Measurements from ENCODE around the gene DOCK1. TPM values are rescaled to one million over a fixed set of nuclear protein-coding genes. Genes with fewer than 3 reads are reported as not detected.
A peak's percentile ranks its signal among the peaks of the same experiment; 100 is the strongest.

The DOCK1 gene
- total RNA-seq, 2 experiments from 2014 or later: 0.14 to 0.18 TPM

DNA sequence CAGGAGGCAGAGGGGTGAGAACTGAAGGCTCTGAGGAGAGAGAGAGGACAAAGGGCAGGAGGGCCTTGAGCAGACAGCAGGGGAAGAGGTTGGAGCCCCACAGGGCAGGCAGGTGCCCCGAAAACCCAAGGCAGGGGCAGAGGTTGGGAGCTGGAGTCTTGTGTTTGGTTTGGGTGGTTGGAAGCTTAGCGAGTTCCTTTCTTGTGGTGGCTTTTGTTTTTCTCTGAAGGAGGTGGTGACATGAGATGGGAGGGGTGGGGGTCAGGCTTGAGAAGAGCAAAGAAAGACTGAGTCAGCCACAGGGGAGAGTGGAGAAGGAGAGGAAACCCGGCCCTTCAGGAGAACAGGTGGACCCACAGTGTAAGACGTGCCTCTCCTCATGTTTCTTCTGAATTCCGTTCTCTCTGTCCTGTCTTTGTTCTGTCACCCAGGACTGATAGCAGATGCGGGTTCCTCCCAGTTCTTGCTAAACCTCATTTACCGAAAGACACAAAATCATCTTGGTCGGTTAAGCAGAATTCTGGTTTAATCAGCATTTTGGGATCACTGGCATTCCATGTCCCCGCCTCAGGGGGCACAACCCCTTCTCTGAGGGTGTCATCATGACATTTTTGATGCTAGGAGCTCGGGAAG, 195.9 kb downstream of the DOCK1 start:
- H3K4me1 Mint-ChIP-seq (ENCODE audit: low read depth): no peaks in the 10 kb centered on the region
- no peaks in the 10 kb centered on the region for H3K27me3 Mint-ChIP-seq
- CTCF ChIA-PET: no interaction called here

DNA sequence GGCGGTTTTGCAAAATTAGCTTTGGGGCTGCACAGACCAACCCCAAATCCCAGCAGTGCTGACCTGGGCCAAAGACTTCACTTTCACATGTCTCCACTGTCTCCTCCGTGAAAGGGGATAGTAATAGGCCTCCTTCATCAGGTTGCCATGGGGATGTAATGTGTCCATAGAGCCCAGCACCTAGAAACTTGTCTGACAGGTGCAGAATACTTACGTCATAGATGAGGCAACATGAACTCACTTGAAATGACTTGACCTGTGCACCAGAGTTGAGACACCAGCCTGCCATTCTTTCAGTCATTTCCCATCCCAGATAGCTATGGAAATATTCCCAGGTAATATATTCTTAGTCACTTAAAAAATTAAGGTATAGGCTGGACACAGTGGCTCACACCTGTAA, 196.9 kb downstream of the DOCK1 start:
- H3K4me1 Mint-ChIP-seq (ENCODE audit: low read depth): no peaks in the 10 kb centered on the region
- ChIA-PET POLR2A (interaction anchor here (0.6 kb wide), 1 partner anchor 1776 kb away, joined by 3 read pairs; no protein-coding TSS in a partner anchor), CTCF (no interaction called here)
- no peak overlapping the region for H3K27ac Mint-ChIP-seq
- no peak for ATAC-seq
- H3K4me3 Mint-ChIP-seq: no peak overlapping the region
- TF ChIP-seq, protein P1, sequence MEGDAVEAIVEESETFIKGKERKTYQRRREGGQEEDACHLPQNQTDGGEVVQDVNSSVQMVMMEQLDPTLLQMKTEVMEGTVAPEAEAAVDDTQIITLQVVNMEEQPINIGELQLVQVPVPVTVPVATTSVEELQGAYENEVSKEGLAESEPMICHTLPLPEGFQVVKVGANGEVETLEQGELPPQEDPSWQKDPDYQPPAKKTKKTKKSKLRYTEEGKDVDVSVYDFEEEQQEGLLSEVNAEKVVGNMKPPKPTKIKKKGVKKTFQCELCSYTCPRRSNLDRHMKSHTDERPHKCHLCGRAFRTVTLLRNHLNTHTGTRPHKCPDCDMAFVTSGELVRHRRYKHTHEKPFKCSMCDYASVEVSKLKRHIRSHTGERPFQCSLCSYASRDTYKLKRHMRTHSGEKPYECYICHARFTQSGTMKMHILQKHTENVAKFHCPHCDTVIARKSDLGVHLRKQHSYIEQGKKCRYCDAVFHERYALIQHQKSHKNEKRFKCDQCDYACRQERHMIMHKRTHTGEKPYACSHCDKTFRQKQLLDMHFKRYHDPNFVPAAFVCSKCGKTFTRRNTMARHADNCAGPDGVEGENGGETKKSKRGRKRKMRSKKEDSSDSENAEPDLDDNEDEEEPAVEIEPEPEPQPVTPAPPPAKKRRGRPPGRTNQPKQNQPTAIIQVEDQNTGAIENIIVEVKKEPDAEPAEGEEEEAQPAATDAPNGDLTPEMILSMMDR (IDR thresholded peaks at IDR 0.05): no peak
- DNase-seq: no peak
- H3K27me3 Mint-ChIP-seq: no peaks in the 10 kb centered on the region
- intact Hi-C loops (cut with micrococcal nuclease): loop anchor here (10.0 kb wide), 1 partner anchor 57 kb away; no protein-coding TSS in a partner anchor
- no peaks in the 10 kb centered on the region for H3K36me3 Mint-ChIP-seq (ENCODE audit: low read depth)
- no peaks in the 10 kb centered on the region for H3K9me3 Mint-ChIP-seq

More for the DNA sequence above, 195.9 kb downstream of the DOCK1 start:
- Mint-ChIP-seq H3K9me3 (no peaks in the 10 kb centered on the region), H3K36me3 (ENCODE audit: low read depth) (no peaks in the 10 kb centered on the region), H3K4me3 (no peak overlapping the region), H3K27ac (no peak overlapping the region)
- ATAC-seq: no peak
- intact Hi-C loops (cut with micrococcal nuclease): loop anchor here (10.0 kb wide), 1 partner anchor 56 kb away; no protein-coding TSS in a partner anchor
- POLR2A ChIA-PET: no interaction called here
- TF ChIP-seq, protein P1 (IDR thresholded peaks at IDR 0.05): no peak
- no peak for DNase-seq

DNA sequence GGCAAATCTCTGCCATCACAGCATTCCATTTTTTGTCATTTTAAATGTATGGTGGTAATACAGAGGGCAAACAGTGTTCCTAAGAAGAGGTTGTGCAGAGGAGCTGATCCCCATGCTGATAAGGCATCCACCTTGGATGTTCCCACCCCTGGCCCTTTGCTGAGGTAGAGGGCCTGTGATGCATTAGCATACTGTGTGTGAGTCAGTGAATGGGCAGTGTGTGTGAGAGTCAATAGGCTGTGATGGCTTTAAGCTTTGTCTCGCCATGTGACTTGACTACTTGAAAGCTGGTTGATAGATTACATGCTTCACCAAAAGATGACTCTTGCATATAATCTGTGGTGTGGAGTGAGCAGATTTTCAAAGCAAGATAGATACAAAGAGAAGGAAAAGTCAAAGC, 209.9 kb downstream of the DOCK1 start:
- H3K4me1 Mint-ChIP-seq (ENCODE audit: low read depth): no peaks in the 10 kb centered on the region
- H3K4me3 Mint-ChIP-seq: no peak overlapping the region
- DNase-seq (no peak), ATAC-seq (no peak)
- H3K36me3 Mint-ChIP-seq (ENCODE audit: low read depth): no peaks in the 10 kb centered on the region
- H3K27me3 Mint-ChIP-seq: no peaks in the 10 kb centered on the region
- ChIA-PET CTCF (no interaction called here), POLR2A (no interaction called here)
- intact Hi-C loops (cut with micrococcal nuclease): no loop called here
- H3K9me3 Mint-ChIP-seq: peaks cover 2% of the 10 kb centered on the region
- H3K27ac Mint-ChIP-seq: no peak overlapping the region
- TF ChIP-seq, protein P1 (IDR thresholded peaks at IDR 0.05): no peak

DNA sequence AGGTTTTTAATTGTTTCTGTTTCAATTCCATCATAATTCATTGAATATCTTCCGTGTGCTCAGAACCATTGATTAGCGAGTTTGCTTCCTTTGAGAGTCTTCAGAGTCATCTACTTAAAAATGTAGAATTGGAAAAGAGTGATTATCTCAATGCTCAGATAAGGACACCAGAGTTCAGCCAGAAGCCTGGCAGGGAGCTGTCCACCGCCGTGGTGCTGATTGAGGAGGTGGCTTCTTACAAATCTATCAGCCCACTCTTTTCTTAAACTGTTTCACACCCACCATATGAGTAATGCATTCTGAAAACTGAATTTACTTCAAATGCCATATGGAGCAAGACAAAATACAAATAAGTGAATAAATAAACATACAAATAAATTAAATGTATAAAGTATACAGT, 211.9 kb downstream of the DOCK1 start:
- Mint-ChIP-seq H3K9me3 (peaks cover 2% of the 10 kb centered on the region), H3K4me3 (no peak overlapping the region), H3K36me3 (ENCODE audit: low read depth) (no peaks in the 10 kb centered on the region), H3K4me1 (ENCODE audit: low read depth) (no peaks in the 10 kb centered on the region), H3K27ac (no peak overlapping the region), H3K27me3 (no peaks in the 10 kb centered on the region)
- intact Hi-C loops (cut with micrococcal nuclease): no loop called here
- DNase-seq: peak; percentile 58
- CTCF ChIA-PET: no interaction called here
- ATAC-seq: no peak
- TF ChIP-seq, protein P1 (IDR thresholded peaks at IDR 0.05): no peak
- POLR2A ChIA-PET: no interaction called here

DNA sequence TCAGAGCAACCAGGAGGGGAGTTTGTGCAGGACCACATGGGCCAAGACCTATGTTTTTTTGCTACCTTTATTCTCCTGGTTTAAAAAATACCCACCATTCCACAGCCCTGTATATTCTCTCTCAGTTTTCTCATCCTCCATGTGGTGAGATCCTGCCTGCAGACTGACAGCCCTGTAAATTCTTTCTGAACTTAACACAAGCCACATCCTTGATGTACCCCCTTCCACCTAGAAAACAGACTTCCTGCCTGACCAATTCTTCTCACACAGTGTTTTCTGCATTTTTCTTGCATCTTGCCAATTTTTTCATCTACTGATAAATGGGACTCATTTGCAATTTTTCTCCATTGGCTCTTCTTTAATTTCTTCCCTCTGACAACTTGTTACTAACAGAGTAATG, 212.8 kb downstream of the DOCK1 start:
- ChIA-PET POLR2A (no interaction called here), CTCF (no interaction called here)
- no peak overlapping the region for H3K4me3 Mint-ChIP-seq
- H3K36me3 Mint-ChIP-seq (ENCODE audit: low read depth): no peaks in the 10 kb centered on the region
- no peak overlapping the region for H3K27ac Mint-ChIP-seq
- TF ChIP-seq, protein P1 (IDR thresholded peaks at IDR 0.05): no peak
- no peaks in the 10 kb centered on the region for H3K4me1 Mint-ChIP-seq (ENCODE audit: low read depth)
- H3K27me3 Mint-ChIP-seq: no peaks in the 10 kb centered on the region
- H3K9me3 Mint-ChIP-seq: peaks cover 2% of the 10 kb centered on the region
- no peak for DNase-seq
- intact Hi-C loops (cut with micrococcal nuclease): no loop called here
- no peak for ATAC-seq
